GM19452 (cell line): Measurements from ENCODE around the gene ITM2A.

ENCODE experiments used
- ATAC-seq: cut with Tn5 transposase; IDR thresholded peaks from one replicate; pipeline ENCODE4 v1.9.1; 2021; ENCODE audit not compliant: unreplicated experiment

ITM2A gene

GRCh38 chrX:79325263-79325958 is 41.7 kb downstream of the ITM2A start:
- ATAC-seq: no peak
